HG02884 (cell line): ENCODE data around the gene SUSD1.
"Not testable (repeated sequence)": the region's sequence is repeated elsewhere in the genome, so short reads cannot be mapped to it uniquely, and the experiment has no call there.

Experiments used
- ATAC-seq: cut with Tn5 transposase; IDR thresholded peaks from one replicate; pipeline ENCODE4 v1.9.1; 2021; ENCODE audit warnings: mild to moderate bottlenecking, moderate library complexity; ENCODE audit not compliant: unreplicated experiment

The SUSD1 gene

DNA sequence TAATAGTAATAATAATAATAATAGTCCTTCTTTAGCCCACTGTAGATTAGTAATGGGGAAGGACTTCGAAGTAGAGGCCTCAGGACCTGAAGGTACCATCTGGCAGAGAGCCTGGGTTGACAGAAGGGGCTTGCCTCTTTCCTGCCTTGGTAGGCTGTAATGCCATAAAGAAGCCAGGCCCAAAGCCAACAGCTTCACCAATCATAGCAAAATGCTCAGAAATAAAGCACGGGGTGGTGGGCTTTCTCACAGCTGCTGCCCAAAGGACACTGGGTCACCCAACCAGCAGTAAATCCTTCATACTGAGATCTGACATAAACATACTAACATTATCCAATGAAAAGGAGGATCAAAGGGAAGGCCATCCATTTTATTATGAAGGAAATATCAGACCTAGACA lies 70.7 kb downstream of the SUSD1 start:
- ATAC-seq = no peak

DNA sequence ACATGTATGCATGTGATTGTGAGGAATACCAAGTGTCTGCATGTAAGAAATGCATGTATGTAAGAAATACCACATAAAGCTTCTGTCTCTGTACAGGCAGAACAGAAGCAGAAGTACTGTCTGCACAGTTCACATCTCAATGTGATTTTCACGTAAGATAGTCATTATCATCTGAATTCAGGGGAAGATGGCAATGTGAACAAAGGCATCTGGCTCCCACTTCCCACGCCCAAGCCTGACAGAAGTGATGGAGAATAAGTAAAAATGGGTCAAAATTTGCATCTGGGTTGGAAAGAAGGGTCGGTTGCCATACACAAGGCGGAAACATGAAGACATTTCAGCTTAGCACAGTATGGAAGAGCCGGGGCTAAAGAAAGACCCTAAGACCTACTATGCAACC lies 71.7 kb downstream of the SUSD1 start:
- ATAC-seq = no peak

DNA sequence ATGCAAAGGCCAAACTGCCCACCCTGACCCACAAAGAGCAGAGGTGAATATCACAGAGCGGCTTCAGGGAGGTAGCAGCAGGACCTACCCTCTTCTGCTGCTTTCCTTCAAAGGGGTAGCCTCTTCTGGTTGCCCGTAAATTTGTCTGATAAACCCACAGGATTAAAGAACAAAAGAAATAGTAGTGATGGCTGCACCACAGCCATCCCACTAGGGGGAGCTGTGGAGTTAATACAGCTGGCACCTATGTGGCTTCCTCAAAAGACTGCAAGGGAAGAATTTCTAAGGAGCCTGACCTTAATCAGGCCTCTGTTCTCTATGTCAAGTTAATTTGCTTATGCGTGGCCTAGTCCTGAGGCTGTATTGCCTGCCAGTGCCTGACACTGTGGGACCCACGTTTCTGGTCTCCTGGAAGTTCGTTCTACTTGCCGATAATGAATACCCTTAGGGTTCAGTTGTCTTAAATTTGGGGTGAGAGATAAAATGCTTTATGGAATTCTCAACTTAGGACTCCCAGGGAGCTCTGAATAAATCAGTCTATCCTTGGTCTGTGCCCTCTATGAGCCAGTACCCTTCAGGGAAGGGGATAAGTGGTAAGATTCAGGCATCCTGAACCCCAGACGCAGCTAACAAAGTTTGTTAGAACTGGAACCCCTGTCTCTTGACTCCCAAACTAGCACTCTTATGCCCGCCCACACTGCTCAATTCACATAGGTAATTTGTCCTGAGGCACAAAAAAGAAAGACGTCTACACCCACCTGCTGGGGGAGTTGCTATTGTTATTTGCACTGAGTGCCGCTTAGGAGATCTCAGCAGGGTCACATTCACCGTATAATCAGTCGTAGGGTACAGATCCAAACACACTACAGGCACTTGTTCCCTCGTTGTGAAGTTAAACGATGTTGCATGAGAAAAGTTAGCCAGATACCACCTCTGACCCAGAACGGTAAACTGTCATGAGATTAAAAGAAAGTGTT lies 77.1 kb downstream of the SUSD1 start:
- no peak for ATAC-seq

- ATAC-seq = no peak
Measured at GRCh38 chr9:112094948-112095681, 80.0 kb downstream of the SUSD1 start.

DNA sequence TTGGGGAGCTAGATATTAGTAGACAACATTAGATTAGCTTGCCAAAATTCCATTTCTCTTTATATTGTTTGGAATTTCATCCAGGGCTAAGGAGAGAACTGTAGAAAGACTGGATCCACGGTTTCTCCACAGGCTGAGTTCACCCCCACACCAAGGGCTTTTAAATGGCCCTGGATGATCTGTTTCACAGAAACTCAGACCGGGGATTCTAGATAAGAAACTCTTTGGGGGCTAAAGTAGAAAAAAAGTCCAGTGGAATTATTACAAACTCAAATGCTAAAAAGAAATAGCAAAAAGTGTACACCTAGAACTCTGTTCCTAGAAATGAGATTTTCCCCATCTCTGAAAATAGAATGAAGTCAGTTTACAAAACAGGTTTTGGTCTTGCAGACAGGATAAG lies 80.9 kb downstream of the SUSD1 start:
- no peak for ATAC-seq

- no peak for ATAC-seq
Measured at GRCh38 chr9:112093870-112094216, 81.3 kb downstream of the SUSD1 start.

GRCh38 chr9:112093147-112093869 lies 81.8 kb downstream of the SUSD1 start:
- ATAC-seq = no peak

DNA sequence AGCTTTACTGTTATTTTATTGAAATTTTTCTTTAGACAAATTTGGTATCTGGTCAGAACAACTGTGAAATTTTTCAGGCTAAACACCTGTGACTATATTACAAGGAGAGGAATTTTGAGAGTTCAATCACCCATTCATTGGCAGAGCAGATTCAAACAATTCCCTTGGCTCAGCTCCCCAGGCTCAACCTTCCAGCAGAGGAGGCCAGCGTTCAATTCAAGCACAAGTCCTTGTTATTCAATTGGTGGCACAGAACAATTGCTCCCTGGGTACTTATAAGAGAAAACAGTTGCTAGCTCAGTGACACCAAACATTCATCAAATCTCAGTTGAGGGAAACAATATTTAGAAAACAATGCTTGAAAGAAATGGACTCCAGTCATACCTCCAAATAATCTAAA lies 83.3 kb downstream of the SUSD1 start:
- ATAC-seq = no peak

DNA sequence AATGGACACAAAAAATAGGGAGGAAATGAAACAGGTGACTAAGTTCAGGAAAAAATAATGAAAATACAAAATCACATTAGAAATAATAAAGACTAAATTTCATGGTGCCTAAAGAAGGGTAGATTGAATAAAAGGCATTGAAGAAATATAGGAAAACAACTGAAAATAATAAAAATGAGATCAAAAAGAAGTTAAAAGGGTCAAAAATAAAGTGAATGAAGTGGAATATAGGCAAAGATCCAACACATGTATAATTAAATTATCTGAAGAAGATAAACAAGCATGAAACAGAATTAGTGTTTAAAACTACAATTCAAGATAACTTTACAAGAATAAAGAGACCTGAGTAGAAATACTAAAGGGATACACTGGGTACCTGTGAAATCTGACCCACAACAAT lies 87.6 kb downstream of the SUSD1 start:
- no peak for ATAC-seq

GRCh38 chr9:112086627-112087026 lies 88.5 kb downstream of the SUSD1 start:
- no peak for ATAC-seq

DNA sequence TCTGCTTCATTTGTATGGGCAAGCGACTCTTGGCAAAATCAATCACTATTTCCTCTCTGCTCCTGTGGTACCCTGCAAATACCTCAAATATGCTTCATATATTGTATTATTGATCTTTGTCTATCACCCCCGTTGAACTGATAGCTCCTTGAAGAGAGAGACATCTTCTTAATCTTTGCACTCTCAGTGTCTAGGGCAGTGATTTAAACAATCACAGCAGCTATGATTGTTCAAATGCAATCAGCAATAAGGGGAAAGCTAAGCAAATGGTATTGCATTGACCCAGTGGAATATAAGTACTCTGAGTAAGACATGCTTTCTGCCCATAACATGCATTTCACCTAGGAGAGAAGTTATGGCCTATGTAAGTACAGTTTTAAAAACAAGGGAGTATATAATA lies 90.2 kb downstream of the SUSD1 start:
- ATAC-seq = no peak

DNA sequence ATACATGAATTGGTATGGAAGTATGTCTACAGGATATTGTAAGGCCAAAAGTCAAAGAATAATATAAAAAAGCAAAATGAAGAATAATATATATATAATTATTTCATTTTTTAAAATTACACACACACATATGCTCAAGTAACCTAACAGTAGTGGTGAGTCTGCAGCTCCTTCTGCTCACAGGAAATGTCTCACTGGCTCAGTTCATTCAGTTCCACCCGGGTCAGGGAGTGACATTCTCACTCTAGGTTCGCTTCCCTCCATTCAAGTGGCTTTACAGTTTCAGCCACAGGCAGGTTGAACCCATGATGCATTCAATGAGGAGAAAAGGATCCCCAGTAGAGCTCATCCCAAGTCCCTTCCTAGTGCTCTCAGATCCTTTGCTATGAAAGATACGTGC lies 90.8 kb downstream of the SUSD1 start:
- no peak for ATAC-seq

GRCh38 chr9:112081918-112082729 lies 93.0 kb downstream of the SUSD1 start:
- no peak for ATAC-seq

- ATAC-seq = no peak
Measured at GRCh38 chr9:112080831-112081542, 94.1 kb downstream of the SUSD1 start.

- ATAC-seq = no peak
Measured at GRCh38 chr9:112078432-112078831, 96.7 kb downstream of the SUSD1 start.

GRCh38 chr9:112076814-112077213 lies 98.3 kb downstream of the SUSD1 start:
- ATAC-seq = no peak

GRCh38 chr9:112075009-112075378 lies 100.1 kb downstream of the SUSD1 start:
- ATAC-seq = no peak

DNA sequence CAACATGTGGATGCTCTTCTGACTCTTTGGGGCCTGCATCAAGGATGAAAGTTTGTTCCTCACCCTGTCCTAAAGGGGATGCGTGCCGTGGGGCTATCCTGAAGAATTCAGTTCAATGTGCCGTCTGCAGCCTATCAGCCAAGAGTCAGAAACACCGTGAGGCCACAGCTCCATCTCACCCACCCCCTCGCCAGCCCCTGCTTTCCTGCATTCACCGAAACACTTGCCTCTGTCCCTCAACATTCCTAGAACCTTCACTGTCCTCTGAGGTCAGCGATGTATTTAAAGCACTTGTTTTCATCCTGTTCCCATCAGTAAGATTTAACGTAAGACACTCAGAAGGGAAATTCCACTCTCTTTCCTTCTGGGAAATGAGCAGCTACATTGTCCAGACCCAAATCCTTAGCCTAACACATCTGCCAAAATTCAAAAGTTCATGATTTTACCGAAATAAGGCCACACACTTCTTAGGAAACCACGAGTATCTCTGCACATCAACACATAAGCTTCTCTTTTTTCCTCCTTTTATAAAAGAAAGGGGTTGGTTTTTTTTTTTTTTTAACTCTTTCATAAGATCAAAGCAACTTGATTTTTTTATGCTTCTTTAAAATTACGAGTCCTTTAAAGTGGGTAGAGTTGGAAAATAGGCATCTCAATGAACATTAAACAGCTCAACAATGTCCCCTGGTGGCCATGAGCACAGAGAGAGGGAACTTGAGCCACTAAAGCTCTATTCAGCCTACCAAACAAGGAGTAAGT lies 100.7 kb downstream of the SUSD1 start:
- ATAC-seq = no peak

DNA sequence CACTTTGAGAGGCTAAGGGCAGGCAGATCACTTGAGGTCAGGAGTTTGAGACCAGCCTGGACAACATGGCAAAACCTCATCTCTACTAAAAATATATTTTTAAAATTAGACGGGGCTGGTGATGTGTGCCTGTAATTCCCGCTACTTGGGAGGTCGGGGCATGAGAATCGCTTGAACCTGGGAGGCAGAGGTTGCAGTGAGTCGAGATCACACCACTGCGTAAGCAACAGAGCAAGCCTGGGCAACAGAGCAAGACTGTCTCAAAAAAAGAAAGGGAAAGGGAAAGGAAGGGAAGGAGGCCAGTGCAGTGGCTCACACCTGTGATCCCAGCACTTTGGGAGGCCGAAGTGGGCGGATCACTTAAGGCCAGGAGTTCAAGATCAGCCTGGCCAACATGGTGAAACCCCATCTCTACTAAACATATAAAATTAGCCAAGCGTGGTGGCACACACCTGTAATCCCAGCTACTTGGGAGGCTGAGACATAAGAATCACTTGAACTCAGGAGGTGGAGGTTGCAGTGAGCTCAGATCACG lies 101.4 kb downstream of the SUSD1 start:
- not testable (repeated sequence) for ATAC-seq
